ENCODE measurements around the gene FA2H.

FA2H gene

DNA sequence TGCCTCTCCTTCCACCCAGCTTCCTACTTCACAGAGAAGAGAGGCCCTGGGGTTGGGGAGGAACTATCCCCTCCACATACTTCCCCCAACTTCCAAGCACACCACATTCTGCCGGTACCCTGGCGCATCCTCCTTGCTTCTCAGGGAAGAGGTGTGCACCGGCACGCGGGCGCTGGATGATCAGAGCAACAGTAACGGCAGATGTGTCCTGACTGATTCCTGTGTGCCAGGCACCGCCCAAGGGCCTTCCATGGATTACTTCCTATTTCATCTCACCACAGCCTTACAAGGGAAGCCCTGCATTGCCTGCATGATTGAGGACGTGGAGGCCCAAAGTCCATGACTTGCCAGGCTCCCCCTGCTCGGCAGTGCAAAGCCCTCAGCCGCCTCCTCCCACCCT lies 52.9 kb downstream of the FA2H start:
- no peak for DNase-seq

DNA sequence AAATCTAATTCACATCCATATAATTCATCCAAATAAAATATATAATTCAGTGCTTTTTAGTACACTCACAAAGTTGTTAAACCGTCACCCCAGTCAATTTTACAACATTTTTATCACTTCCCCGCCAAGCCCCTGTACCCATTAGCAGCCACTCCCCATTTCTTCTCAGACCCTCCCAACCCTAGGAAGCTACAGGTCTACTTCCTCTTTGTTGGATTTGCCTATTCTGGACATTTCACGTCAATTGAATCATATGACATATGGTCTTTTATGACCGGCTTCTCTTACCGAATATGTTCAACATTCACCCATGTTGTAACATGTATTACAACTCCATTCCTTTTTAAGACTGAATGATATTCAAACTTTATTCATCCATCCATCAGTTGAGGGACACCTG lies 54.0 kb downstream of the FA2H start:
- no peak for DNase-seq

DNA sequence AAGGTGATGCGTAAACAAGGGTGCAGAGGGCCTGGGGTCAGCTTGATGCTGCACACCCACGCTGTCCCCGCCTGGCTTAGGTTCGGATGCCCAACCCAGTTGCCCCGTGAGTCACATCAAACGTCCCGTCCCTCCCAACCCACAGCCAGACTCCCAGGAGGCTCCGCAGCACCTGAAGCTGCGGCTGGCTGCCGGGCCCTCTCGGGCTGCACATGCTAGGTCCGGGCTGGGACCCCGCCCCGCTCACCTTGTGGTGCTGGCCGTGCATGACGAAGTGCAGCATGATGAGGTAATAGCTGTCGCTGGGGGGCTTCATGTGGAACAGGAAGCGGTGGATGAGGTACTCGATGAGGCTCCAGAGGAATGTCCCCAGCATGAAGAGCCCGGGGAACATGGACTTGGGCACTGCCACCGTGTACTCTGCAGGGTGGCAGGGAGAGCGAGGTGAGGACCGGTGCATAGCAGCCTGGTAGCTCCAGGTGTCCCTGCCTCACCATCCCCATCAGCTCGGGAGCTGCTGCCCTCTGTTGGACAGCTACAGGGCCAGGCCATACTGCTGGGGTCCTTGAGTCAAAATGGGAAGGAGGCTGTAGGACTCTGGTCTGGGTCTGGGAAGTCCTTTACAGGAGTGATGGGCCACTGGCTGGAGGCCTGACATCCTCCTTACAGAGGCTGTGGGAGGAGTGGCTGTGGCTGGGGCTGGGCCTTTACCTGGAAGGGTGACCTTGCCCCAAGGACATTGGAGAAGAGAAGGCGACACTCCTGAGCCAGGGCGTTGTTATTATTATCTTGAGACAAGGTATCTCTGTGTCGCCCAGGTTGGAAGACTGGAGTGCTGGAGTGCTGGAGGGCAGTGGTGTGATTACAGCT lies 55.6 kb downstream of the FA2H start:
- no peak for DNase-seq

DNA sequence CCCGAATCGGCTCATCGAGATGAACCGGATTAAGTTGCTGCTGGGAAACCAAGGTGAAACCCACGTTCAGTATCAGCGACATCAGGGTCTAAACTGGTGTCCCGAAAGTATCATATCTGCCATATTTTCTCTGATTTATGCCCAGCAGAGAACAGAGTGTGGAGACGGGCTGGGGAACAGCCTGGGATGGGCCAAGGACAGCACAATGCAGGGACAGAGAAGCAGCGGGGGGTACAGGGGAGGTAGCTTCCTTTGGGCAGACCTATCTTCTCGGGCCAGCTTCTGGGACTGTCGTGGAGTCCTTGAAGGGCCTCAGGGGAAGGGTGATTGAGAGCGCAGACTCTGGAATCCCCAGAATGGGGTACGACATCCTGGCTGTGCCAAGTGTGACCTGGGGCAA lies 56.5 kb downstream of the FA2H start:
- DNase-seq, result no peak

DNA sequence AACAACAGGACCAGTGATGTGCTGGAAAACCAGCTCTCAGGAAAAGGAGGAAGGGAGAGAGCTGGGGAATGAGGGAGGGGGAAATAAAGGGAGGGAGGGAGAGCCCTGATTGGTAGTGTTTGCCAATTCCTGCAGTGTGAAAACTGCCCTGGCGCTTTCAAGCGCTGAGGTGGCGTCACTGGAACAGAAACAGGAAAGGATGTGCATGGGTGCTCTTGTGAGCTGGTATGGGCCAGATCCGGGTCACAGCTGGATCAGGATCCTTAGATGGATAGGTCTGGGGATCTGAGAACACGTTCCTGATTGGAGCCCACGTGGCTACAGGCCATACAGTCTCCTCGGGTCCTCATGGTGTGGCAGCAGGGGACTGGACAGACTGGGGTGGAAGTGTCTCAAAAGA lies 57.3 kb downstream of the FA2H start:
- no peak for DNase-seq

DNA sequence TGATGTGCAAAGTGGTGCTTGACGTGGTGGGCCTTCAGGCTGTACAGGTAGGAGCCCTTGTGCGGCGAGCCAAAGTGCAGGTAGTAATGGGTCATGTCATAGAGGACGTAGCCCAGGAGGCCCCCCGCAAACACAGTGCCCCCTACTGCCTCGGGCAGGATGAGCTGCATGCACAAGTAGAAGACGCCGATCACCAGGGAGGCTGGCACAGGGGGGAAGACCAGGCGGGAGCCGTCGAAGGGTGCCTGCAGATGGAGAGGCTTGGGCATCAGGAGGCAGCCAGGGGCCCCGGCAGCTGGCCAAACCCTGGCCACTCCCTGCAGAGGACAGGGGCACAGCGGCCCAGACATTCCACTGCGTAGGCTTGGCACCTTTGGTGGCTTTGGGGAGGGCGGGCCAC lies 58.3 kb downstream of the FA2H start:
- no peak for DNase-seq

DNA sequence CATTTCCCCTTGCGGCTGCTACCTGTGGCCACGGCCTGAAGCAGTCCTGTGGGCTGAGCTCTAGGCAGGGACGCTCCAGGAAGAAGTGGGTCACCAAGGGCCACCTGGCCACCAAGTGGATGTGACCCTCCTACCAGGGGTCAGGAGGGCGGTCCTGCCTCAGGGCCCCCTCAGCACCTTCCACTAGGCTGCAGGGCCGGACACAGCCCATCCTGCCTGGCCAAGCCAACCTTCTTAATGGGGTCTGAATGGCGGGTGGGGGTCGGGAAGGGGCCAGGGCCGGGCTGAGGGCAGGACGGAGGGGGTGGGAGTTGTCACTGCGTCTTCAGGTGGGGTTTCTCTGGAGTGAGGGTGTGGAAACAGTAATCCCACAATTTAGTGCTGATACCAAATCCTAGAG lies 60.7 kb downstream of the FA2H start:
- no peak for DNase-seq

DNA sequence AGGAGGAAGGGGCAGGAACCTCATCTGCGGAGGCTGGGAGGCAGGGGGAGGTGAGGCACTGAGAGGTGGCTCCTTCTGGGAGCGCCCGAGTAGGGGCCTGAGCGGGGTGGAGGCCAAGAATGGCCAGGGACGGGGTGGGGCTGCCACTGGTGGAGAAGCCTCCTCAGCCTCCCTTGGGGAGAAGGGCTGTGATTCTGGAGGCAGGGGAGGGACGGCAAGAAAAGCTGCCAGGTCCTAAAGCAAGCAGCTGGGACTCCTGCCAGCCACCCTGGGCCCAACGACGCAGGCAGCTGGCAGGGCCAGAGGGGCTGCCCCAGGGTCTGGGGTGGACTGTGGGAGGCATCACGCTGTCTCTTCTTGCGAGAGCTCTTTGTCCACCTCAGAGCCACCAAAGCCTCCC lies 61.3 kb downstream of the FA2H start:
- no peak for DNase-seq

DNA sequence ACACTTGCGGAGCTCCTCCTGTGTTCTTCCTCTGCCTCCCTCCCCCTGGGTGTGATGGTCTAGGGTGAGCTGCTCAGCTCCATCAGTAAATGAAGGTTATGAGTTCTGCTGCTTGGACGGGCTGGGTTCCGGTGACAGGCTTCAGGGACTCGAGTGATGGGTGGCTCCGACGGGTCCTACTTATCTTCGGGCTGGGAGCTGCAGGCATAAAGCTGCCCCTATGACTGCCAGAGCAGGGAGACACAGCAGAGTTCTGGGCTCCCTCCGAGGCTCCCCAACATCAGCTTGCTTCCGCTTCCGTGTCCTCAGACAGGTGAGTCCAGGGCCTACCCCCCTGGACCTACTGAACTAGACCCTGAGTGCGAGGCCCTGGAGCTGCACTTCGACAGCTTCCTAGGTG lies 62.7 kb downstream of the FA2H start:
- no peak for DNase-seq

DNA sequence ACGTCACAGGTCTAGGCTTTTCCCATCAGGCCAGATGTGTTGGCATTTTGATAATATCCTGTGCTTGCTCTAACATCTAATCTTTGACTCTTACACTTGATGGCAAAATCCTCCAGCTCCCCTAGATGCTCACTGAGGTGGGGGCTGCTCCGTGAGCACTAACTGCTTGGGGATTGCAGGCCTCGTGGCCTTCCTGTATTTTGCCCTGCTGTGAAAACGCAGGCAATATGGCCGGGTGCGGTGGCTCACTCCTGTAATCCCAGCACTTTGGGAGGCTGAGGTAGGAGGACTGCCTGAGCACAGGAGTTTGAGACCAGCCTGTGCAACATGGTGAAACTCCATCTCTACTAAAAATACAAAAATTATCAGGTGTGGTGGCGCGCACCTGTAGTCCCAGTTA lies 64.2 kb downstream of the FA2H start:
- no peak for DNase-seq

DNA sequence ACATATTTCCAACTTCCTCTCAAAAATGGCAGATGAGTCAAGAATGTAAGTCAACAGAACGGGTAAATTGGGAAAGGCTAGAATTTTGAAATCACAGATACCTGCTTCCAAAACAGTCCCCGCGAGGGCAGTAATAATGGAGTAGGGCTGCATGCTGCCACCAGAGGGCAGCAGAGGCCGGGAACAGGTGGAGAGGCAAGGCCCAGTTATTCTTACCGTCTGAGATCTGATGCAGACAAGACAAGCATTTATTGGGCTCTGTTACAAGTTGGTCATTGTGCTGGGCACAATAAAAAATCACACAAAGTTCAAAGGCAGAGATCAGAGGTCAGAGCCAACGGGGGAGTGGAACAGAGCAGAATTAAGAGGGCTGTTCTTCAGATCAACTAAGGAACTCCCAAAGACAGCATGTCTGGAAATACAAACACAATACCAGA lies 65.2 kb downstream of the FA2H start:
- peak; percentile 88 for DNase-seq

DNA sequence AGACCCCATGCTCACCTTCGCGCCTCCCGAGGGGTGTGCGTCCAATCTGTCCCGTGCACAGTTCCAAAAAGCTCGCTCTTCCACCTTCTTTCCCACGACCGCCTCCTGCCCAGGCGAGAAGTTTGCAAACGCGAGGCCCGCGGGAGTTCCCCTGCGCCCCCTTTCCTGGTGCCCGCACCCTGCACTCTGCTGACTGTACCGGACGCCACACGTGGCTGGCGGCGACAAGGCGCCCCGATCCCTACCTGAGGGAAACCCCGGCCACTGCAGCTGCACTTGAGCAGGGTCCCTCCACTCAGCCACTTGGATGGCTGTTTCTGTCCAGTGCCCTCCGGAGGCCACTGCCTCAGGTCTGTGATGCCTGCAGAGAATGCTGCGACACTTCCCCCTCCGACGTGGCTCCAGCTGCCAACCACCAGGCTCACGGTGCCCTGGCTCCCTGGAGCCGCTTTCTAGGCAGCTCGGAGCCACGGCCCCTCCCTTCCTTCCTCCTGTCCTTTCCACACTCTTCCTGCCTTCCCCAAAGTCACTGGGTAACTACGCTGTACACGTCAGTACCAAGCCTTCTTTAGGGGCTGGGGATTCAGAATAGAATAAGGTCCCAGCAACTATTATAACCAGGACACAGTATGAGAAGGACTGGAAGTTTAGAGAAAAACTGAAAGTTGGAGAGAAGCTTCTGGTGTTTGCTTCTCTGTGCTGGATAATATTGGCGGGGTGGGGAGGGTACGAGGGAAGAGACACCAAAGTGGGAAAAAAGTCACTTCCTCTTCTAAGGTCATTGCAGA lies 74.0 kb downstream of the FA2H start, which contains the start of gene MLKL:
MLKL (minus strand) TSS at position 425 of the 788 bp plus-strand sequence. CDS start 5,105 bp downstream, outside the sequence.
- DNase-seq, result peak; percentile 71

DNA sequence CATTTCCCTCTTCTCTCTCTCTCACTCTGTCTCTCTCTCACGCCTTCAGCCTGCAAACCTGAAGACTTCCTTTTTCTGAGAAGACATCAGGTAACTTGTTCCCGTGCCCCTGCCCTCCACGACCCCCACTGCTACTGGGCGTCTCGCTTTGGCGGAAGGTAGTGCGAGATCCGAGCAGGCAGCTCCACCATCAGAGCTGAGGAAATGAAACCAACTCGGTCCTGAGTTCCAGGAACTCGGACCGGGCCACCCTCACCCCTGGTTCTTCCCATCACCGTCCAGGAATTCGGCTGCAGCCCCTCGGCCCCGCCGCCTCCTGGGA lies 74.5 kb downstream of the FA2H start:
- DNase-seq, result peak; percentile 45

DNA sequence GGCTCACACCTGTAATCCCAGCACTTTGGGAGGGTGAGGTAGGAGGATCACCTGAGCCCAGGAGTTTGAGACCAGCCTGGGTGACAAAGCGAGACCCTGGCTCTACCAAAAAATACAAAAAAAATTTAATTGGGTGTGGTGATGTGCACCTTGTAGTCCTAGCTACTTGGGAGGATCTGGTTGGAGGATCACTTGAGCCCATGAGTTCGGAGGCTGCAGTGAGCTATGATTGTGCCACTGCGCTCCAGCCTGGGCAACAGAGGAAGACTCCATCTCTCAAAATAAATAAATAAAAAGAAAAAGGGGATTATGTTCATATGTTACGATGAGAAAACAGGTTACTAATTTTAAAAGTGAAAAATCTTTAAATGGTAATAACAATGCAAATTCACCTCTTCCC lies 75.0 kb downstream of the FA2H start:
- peak; percentile 21 for DNase-seq

DNA sequence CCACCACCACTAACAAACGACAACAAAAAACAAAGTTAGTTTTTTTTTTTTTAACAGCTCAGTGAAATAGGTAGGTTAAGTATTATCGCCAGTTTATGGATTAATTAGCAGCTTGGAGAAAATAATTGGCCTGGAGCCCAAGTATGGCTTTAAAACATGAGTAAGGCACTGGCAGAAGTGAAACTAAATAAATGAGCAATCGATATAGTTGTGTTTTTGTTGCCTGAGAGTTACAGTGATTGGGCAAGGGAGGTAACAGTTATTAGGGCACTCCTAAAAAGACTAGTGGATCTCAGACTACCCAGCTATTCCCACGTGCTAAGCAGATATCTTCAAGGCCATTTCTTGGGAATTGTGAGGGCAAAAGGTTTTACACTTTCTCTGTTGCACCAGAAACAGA lies 76.4 kb downstream of the FA2H start:
- peak; percentile 59 for DNase-seq

DNA sequence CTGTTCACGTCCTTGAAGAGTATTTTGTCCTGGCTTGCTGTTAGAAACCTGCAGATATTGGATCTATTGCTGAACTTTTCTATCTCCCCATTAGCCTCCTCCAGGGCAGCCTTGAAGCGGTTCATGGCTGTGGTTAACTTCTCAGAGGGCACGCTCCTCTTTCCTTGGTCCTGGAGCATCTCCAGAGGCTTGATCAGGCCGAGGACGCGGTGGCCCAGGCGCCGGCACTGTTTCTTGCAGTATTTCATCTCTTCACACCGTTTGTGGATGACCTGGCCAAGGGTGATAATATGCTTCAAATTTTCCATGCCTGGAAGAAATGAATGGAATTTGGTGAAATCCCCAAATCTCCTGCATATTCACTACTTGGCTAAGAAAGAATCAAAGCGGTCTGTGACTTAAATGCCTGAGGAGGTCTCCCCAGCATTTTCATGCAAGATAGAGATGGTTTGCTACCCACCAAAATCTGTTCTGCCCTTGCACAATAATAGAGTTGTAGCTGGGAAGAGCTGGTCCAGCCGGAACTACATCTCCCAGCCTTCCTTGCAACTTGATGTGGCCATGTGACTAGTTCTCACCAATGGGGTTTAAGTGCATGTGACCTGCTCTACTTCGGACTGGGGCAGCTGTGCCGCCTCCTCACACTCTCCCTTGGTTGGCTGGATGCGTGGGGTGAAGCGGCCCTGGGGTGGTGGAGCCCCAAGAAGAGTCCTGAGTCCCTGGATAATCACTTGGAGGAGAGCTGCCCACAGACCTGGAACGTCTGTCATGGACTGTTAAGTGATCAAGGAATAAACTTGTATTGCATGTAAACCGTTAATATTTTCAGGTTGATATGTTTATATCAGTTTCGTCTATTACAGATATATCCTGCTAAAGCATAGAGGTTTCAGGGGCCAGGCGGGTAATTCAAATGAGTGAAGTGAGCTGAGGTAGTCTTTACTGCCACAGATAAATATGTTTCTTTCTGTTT lies 78.9 kb downstream of the FA2H start:
- DNase-seq, result peak; percentile 90

DNA sequence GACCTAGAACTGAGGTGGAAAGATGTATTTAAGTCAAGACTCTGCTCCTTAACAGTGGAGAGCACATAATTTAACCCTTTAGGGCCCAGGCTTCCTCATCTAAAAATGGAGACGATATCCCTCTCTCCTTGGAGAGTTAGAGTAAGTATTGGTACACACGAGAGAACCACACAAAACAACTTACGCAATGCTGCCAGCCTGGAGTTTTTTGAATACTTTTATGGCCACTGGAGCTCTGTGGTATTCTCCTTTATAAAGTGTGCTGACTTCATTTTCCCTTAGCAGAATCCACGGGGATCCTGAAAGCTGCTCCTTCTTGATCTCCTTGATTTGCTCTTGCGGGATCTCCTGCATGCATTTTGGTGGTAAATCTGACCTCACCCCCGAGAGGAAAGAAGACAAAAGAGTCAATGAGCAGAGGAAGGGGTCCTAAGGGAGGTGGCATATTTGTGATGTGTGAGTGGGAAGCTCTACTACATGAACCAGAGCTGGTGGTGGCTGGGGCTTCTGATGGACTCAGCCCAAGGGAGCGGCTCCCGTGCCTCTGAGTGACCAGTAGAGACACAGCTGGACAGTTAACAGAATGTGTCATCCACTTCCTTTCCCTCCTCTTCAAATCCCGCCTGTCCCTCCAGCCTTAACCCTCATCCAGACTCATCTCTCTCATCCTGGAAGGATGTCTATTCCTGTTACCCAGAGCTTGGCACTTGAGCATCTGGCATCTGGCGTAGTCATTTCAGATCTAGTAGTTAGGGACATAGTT lies 83.3 kb downstream of the FA2H start:
- DNase-seq, result no peak

DNA sequence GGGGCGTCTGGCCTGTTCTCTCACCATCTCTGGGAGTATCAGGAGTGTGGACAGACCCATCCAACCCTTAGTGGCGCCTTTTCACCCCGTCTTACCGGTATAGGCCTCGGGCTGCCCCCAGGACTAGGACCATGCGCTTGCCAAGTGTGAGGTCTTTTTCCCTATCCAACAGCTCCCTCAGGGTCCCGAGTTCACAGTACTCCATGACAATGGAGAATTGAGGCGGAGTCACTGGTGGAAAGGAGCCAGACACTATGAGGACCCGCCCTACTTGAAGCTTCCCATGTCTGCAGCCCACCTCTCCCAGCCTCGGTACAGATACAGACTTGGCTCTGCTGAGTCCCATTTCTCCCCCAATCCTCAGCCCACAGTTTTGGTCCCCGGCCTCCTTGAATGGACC lies 92.1 kb downstream of the FA2H start:
- DNase-seq, result no peak

DNA sequence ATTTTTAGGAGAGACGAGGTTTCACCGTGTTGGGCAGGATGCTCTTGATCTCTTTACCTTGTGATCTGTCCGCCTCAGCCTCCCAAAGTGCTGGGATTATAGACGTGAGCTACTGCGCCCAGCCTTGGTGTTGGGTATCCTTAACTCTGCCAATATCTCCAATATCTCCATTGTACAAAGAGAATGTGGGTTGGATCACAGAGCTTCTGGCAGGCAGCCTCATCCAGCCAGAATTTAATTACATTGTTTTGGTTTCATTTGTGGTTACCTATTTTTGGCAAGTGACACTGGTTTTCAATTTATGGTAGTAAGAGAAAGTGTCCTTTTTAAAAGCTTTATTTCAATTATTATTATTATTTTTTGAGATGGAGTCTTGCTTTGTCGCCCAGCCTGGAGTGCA lies 93.9 kb downstream of the FA2H start:
- DNase-seq, result no peak

DNA sequence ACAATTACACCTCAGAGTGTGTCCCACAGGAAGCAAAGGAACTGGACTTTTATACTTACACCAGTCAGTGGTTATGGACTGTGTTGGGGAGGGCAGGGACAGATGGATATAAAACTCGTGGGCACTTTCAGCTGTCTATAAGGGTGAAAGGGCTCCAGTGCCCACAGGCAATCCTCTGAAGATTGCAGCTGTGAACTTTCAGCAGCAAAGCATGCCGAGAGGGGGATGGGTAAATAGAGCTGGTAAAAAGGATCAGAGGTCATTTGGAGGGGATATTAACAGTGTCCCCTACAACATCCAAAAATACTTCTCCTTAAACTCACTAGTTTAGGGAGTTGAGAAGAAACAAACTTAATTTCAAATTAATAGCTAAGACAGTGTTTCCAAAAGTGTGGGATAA lies 94.6 kb downstream of the FA2H start:
- DNase-seq, result no peak

DNA sequence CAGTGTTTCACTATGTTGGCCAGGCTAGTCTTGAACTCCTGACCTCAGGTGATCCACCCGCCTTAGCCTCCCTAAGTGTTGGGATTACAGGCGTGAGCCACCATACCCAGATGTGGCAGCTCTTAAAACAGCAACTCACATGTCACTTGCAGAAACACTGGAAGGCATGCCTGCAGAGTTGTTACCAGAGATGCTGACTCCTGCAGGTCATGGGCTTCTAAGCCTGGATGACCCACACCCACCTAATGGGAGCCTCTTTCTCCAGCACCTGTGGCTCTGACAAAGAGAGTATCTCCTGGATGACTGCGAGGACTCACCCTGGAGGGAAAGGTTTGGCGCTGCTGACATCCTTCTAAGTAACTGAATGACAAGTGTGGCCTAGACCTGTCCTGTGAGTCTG lies 96.8 kb downstream of the FA2H start:
- DNase-seq, result no peak

DNA sequence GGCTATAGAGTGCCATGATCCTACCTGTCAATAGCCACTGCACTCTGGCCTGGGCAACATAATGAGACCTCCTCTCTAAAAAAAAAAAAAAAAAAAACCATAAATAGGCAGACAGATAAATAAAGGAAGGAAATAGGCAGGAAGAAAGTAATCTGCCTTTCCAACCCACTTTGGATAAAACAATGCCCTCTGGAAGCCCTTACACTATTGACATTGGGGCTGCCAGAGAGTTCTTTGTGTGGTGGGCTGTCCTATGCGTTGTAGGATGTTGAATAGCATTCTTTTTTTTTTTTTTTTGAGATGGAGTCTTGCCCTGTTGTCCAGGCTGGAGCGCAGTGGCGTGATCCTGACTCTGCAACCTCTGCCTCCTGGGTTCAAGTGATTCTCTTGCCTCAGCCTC lies 100.7 kb downstream of the FA2H start:
- DNase-seq, result no peak
